Measurements from ENCODE around the gene SUMF2.
"Not testable (repeated sequence)": the region's sequence is repeated elsewhere in the genome, so short reads cannot be mapped to it uniquely, and the experiment has no call there.

The SUMF2 gene

GRCh38 chr7:56063882-56064625, at the start of gene SUMF2:
Gene SUMF2, plus strand, starts transcription at chr7:56064286. Its CDS starts 26 bp downstream, at chr7:56064312.
- peak; percentile 91 for DNase-seq

- not testable (repeated sequence) for DNase-seq
Measured at GRCh38 chr7:56017015-56017414, 47.1 kb upstream of the SUMF2 start.

DNA sequence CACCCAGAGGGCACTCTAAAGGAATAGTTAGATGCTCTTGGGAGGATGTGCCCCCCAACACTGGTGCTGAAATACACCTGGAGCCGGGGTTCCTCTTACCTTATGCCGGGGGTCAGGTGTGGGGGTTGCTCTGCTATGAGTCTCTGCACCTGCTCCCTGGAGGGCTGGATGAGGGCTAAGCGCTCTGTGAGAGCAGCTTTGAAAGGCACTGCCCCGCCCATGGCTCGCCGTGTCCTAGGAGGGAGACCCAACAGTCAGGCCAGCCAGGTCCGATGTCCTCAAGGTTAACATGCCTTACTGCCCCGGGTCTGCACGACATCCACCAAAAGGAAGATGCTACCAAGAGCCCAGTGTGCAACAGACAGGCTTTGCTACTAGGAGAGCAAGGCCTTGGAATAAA, 44.6 kb upstream of the SUMF2 start:
- no peak for DNase-seq

DNA sequence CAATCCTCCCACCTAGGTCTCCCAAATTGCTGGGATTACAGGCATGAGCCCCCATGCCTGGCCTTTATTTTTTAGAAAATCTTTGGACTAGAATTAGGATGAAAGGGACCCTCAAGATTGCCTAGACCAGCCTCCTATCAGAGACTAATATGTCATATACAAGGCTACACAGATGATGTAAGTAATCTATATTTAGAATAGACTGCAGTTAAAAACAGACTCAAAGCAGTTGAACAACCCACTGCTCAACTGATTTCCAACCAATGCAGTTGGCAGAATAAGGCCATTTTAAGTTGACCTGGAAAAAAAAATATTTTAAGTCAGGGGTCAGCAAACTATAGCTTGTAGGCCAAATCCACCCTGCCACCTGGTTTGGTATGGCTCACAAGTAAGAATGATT, 40.6 kb upstream of the SUMF2 start:
- DNase-seq, result no peak

- DNase-seq, result no peak
Measured at GRCh38 chr7:56026538-56026937, 37.5 kb upstream of the SUMF2 start.

- DNase-seq, result no peak
Measured at GRCh38 chr7:56028942-56029630, 35.0 kb upstream of the SUMF2 start.

DNA sequence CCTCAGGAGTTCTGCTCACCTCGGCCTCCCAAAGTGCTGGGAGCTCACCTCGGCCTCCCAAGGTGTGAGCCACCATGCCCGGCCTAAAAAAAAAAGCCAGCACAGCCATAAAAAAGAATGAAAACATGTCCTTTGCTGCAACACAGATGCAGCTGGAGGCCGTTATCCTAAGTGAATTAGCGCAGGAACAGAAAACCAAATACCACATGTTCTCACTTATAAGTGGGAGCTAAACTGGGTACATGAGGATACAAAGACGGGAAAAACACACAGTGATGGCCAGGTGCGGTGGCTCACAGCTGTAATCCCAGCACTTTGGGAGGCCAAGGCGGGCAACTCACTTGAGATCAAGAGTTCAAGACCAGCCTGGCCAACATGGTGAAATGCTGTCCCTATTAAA, 33.7 kb upstream of the SUMF2 start:
- no peak for DNase-seq

DNA sequence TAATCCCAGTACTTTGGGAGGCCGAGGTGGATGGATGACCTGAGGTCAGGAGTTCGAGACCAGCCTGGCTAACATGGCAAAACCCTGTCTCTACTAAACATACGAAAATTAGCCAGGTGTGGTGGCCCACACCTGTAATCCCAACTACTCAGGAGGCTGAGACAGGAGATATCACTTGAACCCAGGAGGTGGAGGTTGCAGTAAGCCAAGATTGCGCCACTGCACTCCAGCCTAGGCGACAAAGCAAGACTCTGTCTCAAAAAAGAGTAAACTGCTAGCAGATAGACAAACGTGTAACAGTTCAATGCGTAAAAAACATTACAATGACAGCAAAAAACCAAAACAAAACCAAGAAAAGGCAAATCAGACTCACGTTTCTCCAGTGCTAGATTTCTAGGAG, 32.5 kb upstream of the SUMF2 start:
- DNase-seq, result not testable (repeated sequence)

DNA sequence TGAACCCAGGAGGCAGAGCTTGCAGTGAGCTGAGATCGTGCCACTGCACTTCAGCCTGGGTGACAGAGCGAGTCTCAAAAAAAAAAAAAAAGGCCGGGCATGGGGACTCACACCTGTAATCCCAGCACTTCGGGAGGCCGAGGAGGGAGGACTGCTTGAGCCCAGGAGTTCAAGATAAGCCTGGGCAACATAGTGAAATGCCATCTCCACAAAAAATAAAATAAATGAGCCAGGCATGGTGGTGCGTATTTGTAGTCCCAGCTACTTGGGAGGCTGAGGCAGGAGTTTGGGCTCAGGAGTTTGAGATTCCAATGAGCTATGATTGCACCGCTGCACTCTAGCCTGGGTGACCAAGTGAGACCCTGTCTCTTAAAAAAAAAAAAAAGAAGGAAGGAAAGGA, 31.5 kb upstream of the SUMF2 start:
- DNase-seq, result not testable (repeated sequence)

DNA sequence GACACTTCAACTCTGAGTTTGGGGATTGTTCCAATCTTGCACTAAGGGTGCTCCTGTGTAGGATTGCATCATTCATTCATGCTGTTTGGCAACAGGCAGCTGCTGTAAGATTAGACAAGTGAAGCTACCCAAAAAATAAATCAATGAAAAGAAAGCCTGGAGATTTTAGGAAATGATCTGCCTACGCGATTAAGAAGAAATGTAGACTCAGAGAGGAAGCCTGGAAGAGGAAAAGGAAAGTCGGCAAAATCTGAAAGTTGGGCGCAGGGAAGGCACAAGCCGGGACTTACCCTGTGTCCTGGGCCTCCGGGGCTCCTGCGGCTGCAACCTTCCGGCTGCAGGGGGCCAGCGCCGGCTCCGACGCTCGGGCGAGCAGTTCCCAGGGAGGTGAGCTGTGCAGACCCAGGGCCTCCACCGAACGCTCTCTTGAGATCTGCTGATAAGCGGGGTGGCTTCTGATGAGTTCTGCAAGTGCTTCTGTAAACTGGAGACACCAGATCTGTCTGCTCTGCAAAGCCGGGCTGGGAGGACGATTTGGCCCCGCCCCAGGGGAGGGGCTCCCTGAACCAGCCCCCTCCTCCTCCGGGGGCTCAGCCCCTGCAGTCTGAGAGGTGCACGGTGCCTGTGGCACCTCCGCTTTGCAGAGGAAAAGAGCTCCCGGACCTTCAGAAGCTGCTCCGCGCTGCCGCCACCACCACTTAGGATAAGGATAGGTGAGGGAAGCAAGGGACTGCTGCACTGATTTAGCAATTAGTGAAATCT, 30.2 kb upstream of the SUMF2 start:
- DNase-seq, result peak; percentile 70 to 73

DNA sequence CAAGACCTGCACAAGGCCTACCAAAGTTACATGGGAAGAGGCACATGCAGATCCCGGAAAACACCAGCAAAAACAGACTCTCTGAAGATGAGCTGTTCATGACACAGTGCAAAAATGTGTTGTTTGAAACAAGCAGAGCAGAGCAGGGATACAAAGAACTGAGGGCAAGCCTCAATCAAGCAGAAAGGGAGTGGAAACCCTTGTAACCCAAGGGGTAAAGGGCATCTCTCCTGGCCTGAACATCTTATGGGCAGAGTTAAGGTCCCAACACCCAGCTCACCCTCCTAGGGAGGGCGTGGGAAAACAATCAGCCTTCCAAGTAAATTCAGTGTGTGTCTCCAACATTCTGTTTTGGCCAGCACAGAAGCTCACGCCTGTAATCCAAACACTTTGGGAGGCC, 23.4 kb upstream of the SUMF2 start:
- no peak for DNase-seq

GRCh38 chr7:56045758-56046157, 18.3 kb upstream of the SUMF2 start:
- not testable (repeated sequence) for DNase-seq

DNA sequence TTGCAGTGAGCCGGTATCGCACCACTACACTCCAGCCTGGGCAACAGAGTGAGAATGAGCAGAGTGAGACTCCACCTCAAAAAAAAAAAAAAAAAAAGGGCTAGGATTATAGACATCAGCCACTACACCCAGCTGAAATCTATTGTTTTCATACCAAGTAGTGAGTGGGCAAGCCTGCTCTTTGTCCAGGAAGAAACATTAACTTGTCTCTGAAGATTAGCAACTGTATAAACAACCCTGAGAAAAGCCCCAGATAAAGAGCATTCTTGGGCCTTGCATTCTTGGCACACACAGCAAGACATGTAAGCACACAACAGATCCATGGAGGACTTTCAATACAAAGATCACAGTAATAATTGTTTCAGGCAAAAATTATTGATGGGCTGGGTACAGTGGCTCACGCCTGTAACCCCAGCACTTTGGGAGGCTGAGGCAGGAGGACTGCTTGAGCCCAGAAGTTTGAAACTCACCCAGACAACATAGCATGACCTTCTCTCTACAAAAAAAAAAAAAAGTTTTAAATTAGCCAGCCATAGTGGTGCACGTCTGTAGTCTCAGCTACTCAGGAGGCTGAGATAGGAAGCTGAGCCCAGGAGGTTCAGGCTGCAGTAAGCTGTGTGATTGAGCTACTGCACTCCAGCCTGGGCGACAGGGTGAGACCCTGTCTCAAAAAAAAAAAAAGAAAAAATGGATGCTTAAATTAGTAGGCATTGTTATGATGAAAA, 17.2 kb upstream of the SUMF2 start:
- DNase-seq, result no peak

GRCh38 chr7:56047446-56048116, 16.5 kb upstream of the SUMF2 start:
- not testable (repeated sequence) for DNase-seq

DNA sequence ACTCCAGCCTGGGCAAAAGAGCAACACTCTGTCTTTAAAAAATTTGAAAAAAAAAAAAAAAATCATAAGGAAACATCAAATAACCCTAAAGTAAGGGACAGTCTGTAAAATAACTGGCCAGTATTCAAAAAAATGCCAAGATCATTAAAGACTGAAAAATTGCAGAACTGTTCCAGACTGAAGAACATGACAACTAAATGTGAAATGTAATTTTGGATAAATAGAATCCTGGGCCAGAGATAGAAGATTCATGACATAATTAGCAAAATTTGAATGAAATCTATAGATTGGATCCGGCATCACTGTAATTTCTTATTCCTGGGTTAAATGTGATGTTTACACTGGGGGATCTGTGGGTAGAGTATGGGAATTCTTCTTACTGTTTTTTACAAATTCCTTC, 15.8 kb upstream of the SUMF2 start:
- DNase-seq, result no peak

DNA sequence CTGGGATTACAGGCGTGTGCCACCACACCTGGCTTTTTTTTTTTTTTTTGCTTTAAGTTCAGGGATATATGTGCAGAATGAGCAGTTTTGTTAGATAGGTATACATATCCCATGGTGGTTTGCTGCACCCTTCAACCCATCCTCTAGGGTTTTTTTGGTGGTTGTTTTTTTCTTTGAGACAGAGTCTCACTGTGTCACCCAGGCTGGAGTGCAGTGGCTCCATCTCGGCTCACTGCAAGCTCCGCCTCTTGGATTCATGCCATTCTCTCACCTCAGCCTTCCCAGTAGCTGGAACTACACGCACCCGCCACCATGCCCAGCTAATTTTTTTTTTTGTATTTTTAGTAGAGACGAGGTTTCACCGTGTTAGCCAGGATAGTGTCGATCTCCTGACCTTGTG, 15.3 kb upstream of the SUMF2 start:
- DNase-seq, result not testable (repeated sequence)

DNA sequence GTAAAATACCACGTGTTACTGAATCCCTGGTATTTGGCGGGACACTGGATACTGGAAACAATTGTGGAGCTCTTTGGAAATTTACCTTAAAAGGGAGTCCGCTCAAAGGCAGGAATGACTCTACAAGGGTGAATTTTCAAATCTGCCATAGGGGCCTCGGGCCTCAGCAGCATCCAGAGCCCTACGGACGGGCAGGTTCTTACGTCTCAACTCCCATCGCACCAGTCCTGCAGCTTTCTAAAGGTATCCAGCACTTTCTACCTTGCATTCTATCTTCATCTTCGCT, 13.1 kb upstream of the SUMF2 start:
- DNase-seq, result no peak

GRCh38 chr7:56051339-56052191, 12.5 kb upstream of the SUMF2 start, which contains the start of the genes CCT6A and PSPH:
Gene CCT6A, plus strand, starts transcription at chr7:56051765. Its CDS starts 84 bp downstream, at chr7:56051849.
Gene PSPH, minus strand, starts transcription at chr7:56051444. Its CDS starts 30,232 bp downstream, at chr7:56021212.
- DNase-seq, result peak; percentile 93 to 96

- no peak for DNase-seq
Measured at GRCh38 chr7:56053379-56053778, 10.7 kb upstream of the SUMF2 start.

DNA sequence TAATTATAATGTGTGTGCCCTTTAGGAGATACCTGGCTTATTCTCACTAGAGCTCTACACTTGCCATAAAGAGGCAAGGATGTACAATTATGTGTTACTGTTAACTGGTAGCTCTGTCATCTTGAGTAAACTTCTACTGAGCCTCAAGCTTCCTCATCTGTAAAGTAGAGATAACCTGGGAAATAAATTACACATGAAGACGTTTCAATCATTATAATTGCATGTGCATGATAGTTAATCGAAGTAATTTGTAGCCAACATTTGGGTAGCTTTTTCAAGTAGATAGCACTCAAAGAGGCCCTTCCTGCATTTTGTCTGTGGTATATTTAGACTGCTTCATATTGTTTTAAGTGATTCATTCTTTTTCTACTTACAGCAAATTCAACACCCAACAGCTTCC, 10.1 kb upstream of the SUMF2 start:
- DNase-seq, result no peak

GRCh38 chr7:56062382-56062781, 1.7 kb upstream of the SUMF2 start:
- DNase-seq, result no peak

GRCh38 chr7:56063500-56063881, 595 bp upstream of the SUMF2 start:
- no peak for DNase-seq

Data from stimulated activated CD4-positive, alpha-beta T cell treated with anti-CD3 and anti-CD28 coated beads, Interleukin-2, amount 100 ng/mL, for 24 hours (primary cell).